ENCODE data around the gene TH. TPM values are rescaled to one million over a fixed set of nuclear protein-coding genes. Genes with fewer than 3 reads are reported as not detected.

TH gene
- total and polyA plus RNA-seq, 2 of the 8 experiments (the other 6 are each of a cell fraction or from before 2014, with no cell fraction given): 0.09 TPM; not detected in 1

- no peak for TF ChIP-seq CHD7 (IDR thresholded peaks at IDR 0.05; ENCODE audit: insufficient replicate concordance, low read length)
Observed at GRCh38 chr11:2205981-2206690, 34.5 kb upstream of the TH start (continued).
